NCI-H2227 (cell line): ENCODE measurements around the gene NLRP3.
"Not testable (repeated sequence)": the region's sequence is repeated elsewhere in the genome, so short reads cannot be mapped to it uniquely, and the experiment has no call there.

Experiments
- DNase-seq: peaks from one replicate; lab custom pipeline; 2025; ENCODE audit not compliant: unreplicated experiment; lab: John Stamatoyannopoulos, UW

NLRP3 gene

DNA sequence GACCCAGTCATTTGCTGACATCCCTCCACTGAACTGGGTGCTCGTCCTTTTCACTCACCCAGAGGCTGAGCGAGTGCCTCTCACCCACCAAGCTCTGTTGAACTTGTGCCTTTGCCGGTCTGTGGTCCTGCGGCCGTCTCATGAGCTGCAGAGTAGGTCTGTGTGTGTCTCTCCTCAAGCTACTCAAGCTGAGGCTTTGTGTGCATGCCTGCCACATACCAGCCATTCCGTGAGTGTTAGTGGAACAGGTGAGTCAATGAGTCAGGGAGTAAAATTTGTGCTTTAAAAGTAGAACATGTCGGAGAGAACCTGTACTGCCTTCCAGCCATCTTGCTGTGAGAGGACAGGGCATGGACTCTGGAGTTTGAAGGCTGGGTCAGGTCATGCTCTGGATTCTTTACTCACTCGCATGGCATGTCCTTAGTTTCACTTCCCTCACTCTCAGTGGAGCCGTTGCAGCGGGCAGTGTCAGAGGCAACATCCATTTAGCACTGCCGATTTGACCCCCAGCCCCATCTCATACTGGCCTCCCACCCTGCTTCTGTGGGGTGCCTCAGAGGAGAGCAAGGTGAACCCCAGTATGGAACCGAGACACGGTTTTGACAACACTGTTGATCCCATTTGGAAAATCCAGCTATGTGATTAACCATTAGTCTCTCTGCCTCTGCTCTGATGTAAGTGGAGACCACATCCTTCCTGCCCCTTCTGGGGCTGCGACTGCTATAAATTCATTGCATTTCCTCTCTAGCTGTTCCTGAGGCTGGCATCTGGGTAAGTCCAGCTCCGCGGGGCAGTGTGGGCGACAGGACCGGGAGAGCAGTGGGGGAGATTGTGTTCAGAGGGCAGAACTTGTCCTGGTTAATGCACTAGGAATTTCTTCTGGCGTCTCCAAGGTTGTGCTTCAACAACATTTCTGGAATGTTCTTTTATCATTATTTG is at the start of gene NLRP3:
Gene NLRP3 (plus strand): TSS at position 751 of the 939 bp plus-strand sequence. CDS start 2,628 bp downstream, outside the sequence.
- DNase-seq: no peak

DNA sequence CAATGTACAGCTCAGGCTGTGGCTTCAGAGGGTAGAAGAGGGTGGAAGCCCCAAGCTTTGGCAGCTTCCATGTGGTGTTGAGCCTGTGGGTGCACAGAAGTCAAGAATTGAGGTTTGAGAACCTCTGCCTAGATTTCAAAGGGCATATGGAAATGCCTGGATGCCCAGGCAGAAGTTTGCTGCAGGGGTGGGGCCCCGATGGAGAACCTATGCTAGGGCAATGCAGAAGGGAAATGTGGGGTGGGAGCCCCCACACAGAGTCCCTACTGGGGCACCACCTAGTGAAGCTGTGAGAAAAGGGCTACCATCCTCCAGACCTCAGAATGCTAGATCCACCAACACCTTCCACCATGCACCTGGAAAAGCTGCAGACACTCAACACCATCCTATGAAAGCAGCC is 49.6 kb upstream of the NLRP3 start:
- not testable (repeated sequence) for DNase-seq

DNA sequence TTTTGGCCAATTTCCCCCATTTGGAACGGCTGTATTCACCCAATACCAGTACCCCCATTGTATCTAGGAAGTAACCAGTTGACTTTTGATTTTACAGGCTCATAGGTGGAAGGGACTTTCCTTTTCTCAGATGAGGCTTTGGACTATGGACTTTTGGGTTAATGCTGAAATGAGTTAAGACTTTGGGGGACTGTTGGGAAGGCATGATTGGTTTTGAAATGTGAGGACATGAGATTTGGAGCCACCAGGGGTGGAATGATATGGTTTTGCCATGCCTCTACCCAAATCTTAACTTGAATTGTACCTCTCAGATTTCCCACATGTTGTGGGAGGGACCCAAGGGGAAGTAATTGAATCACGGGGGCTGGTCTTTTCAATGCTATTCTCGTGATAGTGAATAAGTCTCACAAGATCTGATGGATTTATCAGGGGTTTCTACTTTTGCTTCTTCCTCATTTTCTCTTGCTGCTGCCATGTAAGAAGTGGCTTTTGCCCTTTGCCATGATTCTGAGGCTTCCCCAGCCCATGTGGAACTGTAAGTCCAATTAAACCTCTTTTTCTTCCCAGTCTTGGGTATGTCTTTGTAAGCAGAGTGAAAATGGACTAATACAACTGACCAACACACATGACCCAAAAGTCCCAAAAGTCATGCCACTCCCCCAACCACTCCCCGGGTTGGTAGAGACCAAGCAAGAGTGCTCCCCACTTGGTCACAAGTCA is 48.9 kb upstream of the NLRP3 start:
- DNase-seq: no peak

DNA sequence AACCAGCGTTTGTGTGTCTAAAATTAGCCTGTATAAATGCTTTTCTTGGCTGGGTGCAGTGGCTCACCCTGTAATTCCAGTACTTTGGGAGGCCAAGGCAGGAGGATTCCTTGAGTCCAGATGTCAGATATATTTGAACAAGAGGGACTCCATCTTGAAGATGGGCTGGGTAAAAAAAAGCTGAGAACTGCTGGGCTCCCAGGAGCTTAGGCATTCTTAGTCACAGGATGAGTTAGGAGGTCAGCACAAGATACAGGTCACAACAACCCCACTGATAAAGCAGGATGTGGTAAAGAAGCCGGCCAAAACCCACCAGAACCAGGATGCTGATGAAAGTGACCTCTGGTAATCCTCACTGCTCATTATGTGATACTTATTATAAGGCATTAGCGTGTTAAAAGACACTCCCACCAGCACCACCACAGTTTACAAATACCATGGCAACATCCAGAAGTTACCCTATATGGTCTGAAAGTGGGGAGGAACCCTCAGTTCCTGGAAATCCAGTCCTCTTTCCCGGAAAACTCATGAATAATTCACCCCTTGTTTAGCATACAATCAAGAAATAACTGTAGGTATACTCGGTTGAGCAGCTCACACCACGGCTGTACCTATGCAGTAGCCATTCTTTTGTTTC is 48.1 kb upstream of the NLRP3 start:
- DNase-seq: no peak

DNA sequence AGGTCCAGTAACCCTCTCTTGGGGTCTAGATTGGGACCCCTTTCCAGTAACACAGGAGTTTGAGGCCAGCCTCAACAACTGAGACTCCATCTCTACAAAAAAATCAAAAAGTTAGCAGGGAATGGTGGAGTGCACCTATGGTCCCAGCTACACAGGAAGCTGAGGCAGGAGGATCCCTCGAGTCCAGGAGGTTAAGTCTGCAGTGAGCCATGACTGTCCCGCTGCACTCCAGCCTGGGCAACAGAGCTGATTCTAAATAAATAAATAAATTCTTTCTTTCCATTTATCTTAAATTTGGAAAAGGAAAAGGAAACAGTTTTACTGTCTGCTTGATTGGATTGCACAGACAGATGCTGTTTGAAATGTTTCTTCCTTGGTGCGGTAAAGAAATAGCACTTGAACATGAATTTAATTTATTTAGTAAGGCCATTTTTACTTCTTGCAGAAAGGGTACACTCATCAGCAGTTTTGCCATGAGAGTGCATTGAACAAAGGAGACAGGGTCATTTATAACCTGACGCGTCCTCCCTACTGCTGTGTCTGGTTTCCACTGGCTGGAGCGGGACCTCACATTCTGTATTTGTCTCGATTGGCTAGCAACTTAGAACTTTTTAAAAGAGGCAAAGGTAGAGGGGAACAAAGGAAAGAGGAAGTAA is 47.4 kb upstream of the NLRP3 start:
- DNase-seq: no peak

DNA sequence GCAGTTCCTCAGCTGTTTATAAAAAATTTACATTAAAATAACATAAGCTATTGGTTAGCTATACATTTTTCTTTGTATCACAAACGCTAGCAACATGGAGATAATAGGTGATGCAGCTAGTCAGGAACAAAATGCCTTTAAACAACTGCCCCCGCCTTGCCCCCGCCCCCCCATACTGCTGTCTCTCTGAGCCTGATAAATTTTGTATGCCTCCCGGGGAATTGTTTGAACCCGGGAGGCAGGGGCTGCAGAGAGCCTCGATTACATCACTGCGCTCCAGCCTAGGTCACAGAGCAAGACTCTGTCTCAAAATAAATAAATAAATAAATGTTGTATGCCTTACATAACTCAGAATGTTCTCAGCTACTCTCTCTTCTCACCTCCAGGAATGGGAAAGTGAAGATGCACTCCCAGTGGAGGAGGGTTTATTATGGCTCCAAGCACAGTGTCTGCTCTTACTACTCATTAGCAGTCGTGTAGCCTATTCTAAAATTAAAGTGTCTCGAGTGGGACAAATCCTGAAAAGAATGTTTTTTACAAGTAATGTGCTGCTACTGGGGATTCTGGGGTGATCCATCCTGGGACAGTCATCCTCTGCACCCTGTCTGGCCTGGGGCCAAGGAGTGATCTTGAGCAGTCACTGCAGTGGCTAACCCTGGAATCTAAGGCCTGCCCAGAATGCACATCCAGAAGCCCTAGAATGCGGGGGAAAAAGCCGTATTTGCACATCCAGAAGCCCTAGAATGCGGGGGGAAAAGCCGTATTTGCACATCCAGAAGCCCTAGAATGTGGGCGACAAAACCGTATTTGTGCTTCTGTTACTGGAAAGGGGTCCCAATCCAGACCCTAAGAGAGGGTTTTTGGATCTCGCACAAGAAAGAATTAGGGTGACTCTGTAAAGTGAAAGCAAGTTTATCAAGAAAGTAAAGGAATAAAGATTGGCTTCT is 44.9 kb upstream of the NLRP3 start:
- no peak for DNase-seq

DNA sequence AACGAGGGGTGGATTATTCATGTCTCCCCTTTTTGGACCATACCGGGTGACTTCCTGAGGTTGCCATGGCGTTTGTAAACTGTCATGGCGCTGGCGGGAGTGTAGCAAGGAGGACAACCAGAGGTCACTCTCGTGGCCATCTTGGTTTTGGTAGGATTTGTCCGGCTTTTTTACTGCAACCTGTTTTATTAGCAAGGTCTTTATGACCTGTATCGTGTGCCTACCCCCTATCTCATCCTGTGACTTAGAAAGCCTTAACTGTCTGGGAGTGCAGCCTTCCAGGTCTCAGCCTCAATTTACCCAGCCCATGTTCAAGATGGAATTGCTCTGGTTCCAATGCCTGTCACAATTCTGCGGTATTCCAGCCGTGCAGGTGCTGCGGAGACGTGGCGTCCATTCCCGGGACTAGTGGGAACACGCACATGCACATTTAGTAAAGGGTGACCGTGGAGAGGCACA is 44.1 kb upstream of the NLRP3 start:
- no peak for DNase-seq

DNA sequence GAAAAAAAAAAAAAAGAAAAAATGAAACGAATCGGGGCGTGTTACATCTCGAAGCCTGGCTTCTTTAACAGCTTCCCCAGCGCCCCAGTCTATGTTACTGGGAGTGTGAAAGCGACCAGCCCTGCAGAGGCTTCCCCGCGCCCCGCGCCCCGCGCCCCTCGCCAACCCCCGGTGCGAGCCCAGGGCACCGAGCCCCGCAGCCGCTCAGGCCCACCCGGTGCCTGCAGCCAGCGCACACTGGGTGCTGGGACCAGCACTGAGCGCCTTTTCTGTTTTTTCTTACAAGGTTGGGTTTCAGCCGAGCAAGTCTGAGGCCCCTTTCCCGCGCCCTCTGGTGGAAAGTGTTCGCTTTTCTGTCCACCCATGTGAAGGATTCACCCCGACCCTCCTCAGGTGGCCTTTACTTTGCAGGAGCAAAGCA is 42.2 kb upstream of the NLRP3 start:
- DNase-seq: no peak

DNA sequence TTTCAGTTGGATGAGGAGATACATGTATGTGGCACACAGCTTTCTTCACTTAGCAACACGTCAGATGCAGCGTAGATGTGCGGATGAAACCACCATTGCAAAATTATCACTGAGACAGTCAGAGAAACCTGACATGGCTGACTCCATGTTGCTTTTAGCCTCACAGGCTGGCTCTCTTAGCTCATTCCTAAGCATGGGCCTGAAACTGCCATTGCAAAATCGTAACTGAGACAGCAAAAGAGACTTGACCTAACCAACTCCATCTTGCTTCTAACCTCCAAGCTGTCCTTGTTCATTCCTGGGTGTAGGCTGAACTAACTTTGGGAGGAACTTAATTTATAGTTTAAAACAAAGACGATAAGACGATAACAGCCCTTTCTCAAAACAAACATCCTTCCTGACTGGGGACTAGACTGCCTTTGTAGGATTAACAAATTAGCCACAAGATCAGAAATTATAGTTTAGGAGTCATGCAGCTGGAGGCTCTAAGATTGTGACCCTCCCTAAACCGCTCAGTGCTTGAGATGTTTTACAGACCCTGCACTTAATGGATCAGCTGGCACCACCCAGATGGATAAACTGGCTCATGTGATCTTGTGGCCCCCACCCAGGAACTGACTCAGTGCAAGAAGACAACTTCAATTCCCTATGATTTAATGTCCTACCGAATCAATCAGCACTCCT is 41.2 kb upstream of the NLRP3 start:
- DNase-seq: not testable (repeated sequence)

DNA sequence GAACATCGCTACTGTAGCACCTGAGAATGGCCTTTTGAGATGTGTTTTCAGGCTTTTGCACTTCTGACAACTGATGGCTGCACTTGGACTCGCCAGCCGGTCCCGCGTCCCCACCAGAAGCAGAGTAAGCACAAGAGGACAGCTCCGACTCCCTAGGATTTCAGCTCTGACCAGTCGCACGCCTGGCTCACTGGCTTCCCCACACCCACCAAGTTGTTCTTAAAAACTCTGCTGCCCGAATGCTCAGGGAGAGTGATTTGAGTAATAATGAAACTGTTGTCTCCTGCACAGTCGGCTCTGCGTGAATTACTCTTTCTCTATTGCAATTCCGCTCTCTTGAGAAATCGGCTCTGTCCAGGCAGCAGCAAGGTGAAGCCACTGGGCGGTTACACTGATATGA is 40.2 kb upstream of the NLRP3 start:
- no peak for DNase-seq

DNA sequence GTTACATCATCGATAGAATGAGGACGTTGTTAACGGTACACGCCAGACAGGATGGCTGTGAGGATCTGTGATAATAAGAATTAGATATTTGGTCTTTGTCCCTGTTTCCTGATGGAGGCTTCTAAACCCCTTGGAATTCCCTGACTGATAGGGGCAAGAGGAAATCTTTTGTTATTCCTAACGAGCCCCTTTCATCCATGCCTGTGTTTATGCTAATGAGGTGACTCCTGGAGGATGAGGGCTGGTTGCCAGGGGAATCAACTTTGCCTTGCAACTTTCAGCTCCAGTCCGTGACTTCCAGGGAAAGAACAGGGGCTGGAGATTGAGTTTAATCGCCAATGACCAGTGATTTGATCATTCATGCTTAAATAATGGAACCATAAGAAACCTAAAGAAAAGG is 39.3 kb upstream of the NLRP3 start:
- no peak for DNase-seq

DNA sequence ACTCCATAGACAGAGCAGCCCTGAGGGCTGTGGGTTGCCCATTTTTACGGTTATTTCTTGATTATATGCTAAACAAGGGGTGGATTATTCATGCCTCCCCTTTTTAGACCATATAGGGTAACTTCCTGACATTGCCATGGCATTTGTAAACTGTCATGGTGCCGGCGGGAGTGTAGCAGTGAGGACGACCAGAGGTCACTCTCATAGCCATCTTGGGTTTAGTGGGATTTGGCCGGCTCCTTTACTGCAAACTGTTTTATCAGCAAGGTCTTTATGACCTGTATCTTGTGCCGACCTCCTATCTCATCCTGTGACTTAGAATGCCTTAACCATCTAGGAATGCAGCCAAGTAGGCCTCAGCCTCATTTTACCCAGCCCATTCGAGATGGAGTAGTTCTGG is 38.3 kb upstream of the NLRP3 start:
- not testable (repeated sequence) for DNase-seq

DNA sequence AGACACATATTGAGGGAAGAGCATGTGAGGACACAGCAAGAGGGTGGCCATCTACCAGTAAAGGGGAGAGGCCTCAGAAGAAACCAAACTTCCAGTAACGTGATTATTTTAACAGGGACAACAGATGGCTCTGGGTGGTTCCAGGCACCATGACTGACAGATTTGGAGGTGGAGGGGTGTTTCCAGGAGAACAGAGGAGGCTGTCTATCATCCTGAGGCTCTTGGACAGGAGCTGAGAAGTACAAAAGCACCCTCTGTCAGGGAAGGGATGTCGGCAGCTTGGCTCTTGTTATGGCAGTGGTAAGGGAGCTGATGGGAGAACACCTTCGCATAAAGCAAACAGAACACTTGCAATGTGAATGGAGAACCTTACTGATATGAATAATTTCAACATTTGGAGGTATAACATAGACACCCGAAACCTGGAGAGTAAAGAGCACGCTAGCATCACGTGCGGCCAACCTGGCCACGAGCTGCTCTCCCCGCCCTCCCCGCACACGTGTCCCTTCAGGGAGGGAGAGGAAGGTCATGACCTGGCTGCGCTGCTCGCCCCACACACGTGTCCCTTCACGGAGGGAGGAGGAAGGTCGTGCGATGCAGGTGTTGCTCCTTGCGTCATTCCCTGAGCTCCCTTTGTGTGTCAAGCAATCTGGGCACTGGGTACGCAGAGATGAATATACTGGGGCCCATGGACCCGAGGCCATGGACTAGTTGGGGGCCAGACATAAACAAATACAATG is 37.5 kb upstream of the NLRP3 start:
- DNase-seq: no peak

DNA sequence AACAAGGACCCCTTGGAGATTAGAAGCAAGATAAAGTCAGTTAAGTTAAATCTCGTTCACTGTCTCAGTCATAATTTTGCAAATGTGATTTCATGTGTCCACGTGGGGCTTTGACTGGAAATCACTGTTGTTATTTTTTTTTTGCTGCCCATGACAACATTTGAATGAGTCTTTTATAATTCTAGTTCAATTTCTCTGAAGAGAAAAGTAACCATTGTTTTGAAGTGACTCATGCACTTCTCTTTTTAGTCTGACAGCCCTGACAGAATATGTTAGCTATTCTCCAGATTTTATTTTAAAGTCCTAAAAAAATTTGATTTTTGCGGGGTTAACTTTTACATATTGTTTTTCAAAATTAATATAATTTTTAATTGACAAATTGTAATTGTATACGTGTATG is 30.7 kb upstream of the NLRP3 start:
- no peak for DNase-seq

DNA sequence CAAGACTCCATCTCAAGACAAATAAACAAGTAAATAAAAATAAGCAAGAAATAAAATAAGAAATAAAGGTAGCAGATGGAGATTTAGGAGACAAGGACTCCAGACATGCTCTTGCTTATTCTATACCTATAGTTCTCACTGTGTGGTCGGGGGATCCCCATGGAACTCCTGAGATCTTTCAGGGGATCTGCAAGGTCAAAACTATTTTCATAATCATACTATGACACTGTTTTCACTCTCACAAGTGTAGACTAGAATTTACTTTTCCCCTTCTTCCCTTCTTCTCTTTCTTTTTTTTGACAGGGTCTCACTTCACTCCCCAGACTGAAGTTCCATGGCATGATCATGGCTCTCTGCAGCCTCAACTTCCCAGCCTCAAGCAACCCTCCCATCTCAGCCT is 29.8 kb upstream of the NLRP3 start:
- DNase-seq: no peak

DNA sequence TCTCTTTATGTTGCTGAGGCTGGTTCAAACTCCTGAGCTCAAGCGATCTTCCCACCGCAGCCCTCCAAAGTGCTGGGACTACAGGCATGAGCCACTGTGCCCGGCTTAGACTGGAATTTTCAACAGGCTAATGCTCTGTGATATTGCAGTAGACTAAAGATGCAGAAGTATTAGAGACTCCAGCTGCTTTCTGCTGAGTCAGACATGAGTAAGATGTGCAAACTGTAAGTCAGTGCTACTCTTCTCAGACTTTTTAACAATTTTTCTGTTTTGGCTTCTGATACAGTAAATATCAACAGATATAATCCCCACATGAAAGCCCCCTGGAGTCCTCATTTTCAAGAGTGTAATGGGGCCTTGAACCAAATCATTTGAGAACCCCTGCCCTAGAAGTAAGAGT is 29.3 kb upstream of the NLRP3 start:
- DNase-seq: no peak

DNA sequence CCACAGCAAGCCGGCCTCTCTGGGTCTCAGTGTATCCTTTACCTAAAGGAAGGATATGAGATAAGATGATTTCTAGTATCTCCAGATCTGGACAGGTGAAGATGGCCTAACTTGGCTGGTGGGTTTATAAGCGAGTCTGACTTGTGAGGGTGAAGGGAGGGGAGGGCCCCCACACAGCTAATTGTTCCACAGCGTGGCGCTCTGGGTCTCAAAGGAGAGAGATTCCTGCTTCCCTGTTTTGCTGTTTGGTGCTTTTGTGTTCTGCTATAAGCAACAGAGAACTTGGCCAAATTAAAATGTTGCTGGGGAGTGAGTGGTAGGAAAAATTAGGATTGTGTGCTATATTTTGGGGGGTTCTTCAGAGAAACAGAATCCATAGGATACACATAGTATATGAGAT is 28.9 kb upstream of the NLRP3 start:
- no peak for DNase-seq

DNA sequence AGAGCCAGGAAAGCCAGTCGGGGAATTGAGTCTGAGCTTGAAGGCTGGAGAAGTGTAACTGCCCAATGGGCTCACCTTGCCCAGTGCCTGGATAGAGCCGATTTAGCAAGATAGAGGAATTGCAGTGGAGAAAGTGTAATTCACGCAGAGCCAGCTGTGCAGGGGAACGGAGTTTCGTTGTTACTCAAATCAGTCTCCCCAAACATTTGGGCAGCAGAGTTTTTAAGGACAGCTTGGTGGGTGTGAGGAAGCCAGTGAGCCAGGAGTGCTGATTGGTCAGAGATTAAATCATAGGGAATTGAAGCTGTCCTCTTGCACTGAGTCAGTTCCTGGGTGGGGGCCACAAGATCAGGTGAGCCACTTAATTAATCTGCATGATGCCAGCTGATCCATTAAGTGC is 28.4 kb upstream of the NLRP3 start:
- no peak for DNase-seq
